Hematopoietic multipotent progenitor cell treated with erythropoietin and hydrocortisone succinate and interleukin-3 and kit ligand, for 17 days (in vitro differentiated cells): ENCODE measurements around the gene NAPG.
"Not testable (repeated sequence)": the region's sequence is repeated elsewhere in the genome, so short reads cannot be mapped to it uniquely, and the experiment has no call there.

Experiments
- DNase-seq: peaks from one replicate; pipeline ENCODE4 v3.0.0-alpha.2; 2015; ENCODE audit warnings: low spot score

Gene NAPG

DNA sequence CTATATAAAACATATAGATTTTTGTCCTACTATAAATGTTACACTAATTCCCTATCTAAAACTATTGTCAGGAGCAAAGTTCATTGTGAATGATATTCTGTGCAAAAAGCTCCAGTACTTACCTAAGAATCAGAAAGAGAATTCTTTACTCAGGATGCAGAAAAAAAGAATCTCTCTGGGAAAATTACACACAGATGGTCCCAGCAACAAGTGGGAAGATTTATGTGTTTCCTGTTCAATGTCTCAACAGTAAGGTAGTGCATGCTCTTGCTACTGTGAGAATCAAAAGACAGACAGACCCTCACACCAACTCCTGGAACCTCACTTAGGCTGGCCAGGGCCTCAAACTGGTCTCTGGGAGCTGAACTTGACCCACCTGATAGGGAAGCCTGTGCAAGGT is 11.2 kb upstream of the NAPG start:
- DNase-seq: no peak

DNA sequence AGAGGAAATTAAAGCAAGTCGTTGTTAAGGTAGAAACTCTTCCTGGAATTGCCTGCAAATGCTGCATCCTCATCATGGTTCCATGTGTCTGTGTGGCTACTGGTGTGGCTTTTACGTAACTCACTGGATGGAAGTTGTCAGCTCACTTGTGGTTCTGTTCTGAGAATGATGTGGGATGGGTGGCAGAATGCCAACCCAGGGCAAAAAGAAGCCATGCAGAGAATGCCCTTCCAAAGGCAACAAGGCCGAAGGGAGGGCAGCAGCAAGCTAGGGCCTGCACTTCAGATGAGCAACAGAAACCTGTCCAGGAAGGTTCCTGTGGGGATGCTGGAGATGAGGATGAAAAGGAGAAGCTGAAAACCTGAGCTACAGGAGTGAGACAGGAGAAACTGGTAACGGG is 10.4 kb upstream of the NAPG start:
- no peak for DNase-seq

DNA sequence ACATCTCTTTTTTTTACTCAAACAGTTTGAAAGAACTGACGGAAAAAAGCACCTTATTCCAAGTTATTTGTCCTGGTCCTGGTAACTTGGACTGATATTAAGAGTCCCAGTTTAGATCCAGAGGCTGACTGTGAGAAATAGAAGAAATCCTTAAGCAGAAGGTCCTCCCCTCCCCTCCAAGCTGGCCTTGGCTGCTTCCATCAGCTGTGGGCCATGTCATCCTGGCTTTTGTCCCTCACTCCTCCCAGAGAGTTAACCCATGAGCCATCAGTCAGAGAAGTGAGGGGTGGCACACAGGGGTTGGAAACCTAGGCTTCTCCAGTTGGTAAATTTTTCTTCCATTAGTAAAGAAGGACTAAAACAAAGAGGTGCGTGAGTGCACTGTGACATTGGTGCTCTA is 9.7 kb upstream of the NAPG start:
- no peak for DNase-seq

DNA sequence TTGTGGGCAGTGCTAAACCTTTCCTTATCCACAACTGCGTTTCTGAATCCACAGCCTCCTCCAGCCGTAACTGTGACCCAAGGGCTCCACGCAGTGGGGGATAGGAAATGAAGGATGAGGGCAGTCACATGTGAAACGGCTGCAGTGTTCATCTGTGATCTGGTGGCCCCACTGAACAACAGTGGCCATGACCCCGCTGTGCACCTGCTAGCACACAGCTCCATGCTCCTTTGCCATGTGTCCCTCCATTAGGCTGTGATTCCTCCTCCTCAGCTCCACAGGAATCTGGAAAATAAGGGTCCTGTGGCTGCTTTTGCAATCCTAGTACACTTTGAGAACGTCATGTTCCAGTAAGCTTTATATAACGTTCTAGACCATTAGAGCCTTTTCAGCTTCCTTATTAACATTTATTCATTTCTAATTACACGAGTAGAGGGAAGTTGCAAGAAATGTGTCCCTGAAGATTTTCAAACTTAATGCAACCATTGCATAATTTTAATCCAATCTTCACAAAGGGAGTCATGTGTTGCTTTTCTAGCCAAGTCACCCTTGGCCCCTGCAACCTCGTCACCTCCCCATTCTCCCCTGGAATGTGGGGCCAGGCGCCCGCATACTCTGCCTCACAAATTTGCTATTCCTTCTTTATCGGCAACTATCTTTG is 7.1 kb upstream of the NAPG start:
- DNase-seq: no peak

DNA sequence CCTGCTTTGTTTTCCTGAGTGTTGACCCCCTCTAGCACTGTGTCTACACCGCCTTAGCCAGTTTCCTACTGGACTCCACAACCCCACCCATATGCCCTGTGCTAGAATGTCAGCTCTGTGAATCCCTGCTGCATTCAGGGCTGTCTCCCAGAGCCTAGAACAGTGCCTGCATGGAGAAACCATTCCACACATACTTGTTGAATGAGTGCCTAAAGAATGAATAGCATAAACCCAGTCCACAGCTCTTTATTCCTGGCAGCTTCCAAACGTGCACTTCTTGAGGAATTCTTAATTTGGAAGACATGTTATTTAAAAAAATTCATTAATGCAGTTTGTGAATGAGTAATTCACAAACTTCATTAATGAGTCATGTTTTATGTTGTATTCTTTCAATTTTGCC is 6.5 kb upstream of the NAPG start:
- no peak for DNase-seq

DNA sequence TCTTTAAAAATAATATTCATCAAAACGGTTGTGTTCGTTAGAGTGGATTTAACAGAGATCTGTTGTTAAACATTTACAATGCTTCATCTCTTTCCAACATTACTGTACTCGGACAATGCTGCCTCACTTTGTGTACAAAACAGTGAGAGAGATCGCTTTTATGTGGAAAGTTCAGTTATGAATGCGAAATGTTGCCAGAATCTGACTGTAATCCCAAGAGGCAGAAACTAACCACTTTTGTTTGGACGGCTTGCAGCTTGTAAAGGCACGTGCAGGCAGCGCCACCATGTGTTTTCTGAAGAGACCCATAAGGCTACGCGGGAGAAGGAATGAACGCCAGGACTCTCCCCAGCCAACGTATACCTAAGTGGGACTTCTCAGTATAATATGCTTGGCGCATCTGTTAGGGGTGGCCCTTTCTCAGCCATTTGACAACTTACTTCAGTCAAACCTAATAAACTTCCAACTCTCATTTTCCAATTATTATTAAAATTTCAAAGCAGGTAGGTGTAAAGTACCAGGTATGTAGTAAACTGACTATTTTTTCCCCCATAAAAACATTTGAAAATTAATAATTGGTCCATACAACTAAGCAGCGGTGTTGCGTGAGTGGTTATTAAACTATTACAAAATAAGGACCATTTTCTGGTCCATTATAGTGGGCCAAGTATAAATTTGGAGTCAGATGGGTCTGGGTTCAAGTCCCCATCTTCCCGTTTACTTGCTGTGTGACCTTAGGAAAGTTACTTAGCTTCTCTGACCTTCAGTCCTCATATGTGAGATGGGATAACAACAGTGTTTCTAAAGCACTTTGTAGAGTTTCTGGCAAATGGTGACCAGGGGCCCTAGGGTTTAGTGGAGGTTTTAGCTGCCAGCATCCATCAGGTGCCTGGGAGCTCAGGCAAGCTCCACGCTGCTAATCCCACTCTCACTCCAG is 5.6 kb upstream of the NAPG start:
- DNase-seq: peak; percentile 62

DNA sequence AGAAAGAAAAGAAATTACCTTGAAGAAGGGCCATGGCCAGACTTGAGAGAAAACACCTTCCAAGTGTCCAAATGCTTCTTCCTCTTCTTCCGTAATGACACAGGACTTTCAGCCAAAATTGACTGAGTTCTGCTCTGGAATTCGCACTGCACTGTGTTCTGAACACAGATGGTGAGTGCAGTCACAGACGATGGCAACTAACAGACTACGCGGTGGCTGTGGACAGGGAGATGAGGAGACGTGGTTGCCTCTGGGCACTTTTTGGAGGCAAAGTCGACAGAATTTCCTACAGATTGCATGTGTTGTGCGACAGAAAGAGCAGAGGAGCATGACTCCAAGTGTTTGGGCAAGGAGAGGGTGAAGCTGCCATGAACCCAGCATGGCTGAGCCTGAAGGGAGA is 4.3 kb upstream of the NAPG start:
- DNase-seq: no peak

DNA sequence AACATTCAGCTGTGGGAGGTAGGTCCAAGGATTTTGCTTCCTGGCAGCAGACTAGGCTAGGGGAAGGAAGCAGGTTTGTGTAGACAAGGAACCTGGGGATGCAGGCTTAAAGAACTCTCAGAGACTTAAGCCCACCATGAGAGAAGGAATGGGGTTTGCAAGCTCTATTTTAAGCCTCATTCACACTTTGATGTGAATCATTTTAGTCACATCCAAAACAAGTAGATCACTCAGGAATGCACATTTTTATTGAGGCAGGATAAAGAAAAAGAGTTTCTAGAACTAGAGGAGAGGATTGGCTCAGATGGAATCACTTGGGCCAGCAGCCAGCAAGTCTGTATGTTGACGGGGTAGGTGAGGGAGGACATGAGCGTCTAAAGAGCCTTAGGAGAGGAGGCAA is 3.3 kb upstream of the NAPG start:
- DNase-seq: no peak

DNA sequence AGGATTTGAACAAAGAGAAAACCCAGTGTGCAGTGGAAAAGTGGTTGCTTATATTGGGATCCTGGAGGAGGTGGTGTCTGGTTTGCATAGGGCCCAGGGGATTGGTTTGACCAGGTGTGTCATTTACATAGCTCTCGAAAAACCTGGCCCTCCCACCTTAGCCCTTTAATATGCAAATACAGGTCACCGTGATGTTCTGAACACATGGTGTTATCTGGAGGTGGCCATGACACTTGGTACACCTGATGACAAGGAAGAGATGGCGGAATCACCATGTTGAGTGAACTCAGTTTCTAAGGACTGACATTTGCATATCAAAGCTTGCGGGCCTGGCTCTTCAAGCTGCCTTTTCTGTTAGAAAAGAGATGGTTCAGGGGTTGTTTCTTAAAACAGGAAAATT is 2.3 kb upstream of the NAPG start:
- no peak for DNase-seq

DNA sequence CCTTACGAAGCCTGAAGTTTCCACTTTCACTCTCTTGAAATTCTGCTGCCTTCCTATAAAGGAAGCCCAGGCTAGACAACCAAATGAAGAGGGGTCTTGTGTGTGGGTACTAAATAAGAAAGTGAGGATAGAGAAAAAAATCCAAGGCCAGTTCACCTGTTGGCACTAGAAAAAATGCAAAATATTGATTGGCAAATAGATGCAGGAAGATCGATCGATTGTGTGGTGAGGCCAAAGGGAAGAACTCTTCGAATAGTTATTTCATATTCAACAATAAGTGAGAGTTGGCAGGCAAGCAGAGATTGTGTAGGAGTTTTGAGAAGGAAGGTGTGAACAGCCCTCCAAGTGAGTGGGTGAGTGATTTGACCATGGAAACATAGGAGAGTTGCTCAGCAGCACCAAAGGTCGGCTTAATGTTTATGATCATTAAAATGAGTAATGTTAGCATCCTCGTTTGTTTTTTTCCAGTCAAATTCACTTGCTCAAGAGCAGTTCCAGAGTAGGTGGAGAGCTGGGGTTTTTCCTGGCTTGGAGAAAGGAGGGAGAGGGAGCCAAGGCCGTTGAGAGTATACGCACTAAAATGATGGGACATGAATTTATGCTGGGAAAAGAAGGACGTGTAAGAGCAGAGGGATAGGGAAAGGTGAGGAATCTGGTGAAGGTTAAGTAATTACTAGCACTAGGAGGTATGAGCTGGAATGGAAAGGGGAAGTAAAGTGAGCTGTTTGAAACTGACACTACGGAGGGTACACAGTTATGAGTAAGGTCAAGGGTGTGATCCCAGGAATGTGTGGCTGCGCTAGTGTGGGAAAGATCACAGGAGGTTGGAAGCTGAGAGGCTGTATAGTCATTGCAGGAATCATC is 1.1 kb upstream of the NAPG start:
- DNase-seq: no peak

DNA sequence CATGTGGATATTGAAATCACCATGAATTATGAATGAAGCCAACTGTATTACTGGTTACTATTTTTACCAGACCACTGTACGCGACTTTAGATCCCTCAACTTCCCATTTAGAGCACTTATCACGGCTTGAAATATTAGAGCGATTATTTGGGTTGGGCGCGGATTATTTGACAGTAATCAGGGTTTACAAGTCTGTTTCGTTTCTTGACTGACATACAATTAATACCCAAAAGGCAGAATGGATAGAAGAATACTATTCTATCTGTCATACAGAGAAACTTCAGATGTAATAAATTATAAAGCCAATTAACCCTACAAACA is 496 bp upstream of the NAPG start:
- no peak for DNase-seq

DNA sequence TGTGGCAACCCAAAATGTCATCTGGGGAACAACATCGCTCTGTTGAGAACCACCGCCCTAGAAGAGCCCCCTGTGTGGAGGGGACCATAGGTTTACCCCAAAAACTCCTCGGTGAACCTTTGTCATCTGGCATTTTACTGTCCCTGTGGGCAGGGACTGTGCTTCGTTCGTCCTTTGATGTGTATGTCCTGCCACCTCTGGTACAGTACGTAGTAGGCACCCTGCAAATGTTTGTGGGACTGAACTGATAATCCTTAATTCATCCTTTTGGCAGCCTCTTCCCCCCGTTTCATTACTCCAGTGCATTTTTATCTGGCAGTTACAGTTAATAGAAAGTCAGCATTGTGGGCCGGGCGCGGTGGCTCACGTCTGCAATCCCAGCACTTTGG is 728 bp downstream of the NAPG start:
- DNase-seq: peak; percentile 57

DNA sequence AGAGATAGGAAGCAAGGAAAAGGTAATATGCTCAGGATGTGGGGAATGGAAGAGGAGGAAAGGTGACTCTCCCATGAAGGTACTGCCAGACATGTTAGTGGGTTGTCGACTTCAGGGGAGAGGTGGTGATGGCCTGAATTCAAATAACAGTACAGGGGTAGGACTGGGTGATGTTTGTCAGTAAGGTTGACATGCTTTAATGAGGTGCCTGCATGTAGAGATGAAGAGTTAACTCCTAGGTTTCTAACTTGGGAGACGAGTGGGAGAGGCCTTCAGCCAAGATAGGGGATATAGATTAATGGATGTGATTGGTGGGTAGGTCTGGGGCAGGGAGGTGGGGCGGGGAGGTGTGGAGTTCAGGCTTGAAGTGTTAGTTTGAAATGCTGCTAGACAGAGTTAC is 2.6 kb downstream of the NAPG start:
- DNase-seq: peak; percentile 25

DNA sequence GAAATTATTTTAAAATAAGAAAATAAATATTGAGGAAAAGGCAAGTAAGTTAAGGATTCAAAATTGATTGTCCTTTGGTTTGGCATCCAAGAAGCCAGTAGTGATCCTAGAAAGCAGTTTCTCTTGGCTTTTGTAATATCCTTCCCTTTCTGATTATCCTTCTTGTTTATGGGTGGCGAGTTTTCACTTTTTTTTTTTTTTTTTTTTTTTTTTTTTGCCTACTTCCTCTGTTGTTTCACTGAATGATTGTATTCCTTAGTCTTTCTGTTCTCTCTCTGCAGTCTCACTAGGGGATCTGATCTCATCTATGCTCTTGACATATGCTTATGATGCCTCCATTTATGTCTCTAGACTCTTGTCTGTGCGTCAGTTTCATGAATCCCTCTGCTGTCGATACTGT is 4.2 kb downstream of the NAPG start:
- DNase-seq: no peak

DNA sequence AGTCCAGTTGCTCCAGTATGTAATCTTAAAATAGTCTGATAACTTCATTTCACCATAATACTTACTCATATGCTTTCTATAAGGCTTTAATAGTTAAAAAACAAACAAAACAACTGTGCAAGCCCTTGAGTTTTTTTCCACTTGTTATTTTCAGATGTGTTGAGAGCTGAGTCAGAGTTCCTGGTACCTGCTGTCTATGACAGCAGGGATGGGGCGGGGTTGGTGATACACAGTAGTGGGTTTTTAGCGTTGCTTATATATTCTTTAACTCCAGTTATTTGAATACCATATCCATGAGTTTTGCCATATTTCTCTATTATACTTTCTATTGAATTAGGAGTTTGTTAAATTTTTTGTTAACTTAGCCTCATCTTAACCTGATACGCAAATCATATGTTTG is 5.0 kb downstream of the NAPG start:
- peak; percentile 63 for DNase-seq

DNA sequence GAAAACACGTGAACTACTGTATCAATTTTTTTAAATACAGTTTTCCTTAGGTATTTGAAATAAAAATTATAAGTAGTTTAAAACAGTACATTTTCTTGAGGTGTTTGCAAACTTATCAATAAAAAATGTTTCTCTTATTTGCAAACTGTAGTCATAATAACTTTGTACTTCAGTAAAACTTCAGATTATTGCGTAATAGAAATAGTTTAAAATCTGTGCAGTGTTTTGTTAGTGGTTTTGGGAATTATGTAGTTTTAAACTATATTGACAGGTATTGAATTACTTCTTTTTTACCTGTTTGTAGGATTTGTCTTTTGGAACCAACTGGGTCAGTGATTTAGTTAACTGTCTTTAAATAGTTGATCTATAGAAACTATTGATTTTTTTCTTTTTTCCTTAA is 7.3 kb downstream of the NAPG start:
- DNase-seq: no peak

DNA sequence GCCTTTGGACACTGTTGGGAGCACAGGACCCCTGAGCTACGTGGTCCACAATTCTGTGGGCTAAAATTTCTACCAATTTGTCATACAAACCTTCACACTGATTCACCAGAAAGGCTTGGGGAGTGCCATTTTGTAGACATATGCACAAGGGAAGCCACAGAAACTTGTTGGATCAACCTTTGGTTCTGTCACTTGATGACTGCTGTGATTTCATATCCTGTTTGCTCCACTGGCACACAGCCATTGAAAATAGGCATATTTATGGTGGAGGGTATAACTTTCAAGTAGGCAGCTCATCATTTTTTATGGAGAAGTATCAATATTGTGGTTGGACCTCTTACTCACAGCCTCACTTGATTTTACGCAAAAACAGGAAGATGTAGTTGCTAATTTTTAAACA is 10.5 kb downstream of the NAPG start:
- no peak for DNase-seq

DNA sequence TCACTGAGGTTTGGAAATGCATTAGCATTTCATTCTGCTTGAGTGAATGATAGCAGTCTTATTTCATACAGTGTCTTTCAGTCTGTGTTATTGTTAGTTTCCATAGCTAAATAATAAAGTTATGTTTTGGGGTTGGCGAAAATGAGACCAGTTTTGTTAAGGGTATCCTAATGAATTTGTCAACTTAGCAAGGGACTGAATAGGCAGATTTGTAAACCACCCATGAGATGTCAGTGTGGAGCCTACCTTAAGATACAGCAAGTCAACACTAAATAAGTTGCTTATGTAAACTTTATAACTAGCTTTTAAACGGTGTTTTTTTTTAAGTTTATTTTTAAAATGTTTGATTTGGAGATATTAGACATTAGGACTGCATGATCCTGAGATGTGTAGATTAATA is 11.9 kb downstream of the NAPG start:
- DNase-seq: no peak

DNA sequence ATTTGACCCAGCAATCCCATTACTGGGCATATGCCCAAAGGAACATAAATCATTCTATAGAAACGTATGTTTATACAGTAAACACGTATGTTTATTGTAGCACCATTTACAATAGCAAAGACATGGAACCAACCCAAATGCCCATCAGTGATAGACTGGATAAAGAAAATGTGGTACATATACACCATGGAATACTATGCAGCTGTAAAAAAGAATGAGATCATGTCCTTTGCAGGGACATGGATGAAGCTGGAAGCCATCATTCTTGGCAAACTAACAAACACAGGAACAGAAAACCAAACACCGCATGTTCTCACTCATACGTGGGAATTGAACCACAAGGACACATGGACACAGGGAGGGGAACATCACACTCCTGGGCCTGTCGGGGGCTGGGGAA is 13.3 kb downstream of the NAPG start:
- DNase-seq: not testable (repeated sequence)

DNA sequence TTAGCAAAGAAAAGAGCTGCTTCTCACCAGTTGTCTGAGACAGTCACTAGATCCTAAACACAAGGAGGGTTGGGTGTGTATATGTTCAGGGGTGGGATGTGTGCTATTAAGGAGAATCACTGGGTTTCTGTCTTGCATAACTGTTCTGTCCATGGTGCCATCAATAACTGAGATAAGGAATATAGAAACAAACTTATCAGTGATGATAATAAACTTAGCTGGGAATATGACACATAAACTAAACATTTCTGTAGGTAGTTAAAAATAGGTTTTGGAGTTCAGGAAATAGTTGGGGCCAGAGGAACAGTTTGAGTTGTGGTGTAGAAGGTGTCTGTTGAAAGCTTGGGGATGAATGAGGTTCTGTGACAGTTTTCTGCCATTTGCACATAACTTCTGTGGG is 17.4 kb downstream of the NAPG start:
- no peak for DNase-seq

DNA sequence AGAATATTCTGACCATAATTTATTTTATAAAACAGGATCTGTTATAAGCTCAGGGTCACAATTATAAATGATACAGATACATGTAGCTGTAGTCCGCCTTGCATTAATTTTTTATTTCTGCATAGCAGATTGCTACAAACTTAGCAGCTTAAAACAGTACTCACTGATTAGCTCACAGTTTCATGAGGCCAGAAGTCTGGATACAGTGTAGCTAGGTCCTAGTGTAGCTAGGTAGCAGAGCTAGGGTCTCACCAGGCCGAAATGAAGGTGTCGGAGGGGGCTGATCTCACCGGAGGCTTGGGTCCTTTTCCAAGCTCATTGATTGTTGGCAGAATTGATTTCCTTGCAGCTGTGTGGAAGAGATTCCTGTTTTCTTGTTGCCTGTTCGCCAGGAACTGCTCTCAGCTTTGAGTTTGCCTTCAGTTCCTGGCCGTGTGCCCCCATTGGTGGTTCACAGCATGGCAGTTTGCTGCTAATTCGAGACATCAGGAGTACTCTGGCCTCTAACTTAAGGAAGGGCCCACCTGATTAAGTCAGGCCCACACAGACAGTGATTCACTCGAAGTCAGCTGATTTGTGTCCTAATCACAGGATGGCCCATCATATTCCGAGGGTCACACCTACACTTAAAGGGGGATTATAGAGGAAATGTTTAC is 18.4 kb downstream of the NAPG start:
- DNase-seq: no peak

DNA sequence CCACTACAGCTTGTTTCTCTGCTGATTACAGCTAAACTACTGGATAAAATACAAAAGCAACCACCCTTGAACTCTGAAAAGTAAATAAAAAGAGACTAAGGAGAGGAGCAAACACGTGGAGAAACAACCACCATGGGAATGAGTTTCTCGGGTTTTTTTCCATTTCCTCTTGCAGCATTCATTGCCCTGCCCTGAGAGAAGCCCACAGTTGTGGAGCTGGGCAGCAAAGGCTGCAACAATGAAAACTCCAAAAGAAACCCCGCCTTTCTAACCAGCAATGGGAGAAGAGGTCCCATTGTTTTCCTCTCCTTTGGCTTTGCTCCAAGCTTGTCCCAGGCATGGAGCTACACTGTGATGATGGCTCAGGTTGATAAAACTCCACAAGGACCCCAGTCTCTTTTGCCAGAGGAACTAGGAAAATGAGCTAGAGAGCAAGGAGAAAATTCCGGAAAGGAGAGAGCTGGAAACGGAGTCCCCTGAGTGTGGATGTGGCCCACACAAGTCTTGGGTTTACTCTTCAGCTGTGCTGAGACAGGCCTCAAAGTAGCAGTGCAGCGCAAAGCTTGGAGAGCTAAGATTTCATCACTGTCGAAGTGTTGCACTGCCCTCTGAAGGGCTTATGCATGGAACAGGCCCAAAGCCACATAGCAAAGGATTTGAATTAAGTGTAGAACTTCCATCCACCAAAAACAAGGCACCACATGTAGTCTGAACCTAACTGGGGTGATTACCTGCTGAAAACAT is 20.9 kb downstream of the NAPG start:
- no peak for DNase-seq
